ENCODE results near the gene KRT27.
"Not testable (repeated sequence)": the region's sequence is repeated elsewhere in the genome, so short reads cannot be mapped to it uniquely, and the experiment has no call there.

KRT27 gene

GRCh38 chr17:40782450-40782849, at the start of gene KRT27:
TSS of gene KRT27 (minus strand) at chr17:40782550. CDS start at chr17:40782493, 57 bp downstream.
- DNase-seq (ENCODE audit: low read depth): no peak

GRCh38 chr17:40830085-40830776, 47.9 kb upstream of the KRT27 start:
- DNase-seq (ENCODE audit: low read depth): no peak

GRCh38 chr17:40828454-40829044, 46.2 kb upstream of the KRT27 start:
- DNase-seq (ENCODE audit: low read depth): no peak

- no peak for DNase-seq (ENCODE audit: low read depth)
Observed at GRCh38 chr17:40827746-40828453, 45.5 kb upstream of the KRT27 start.

GRCh38 chr17:40825599-40825998, 43.2 kb upstream of the KRT27 start:
- DNase-seq (ENCODE audit: low read depth): no peak

- no peak for DNase-seq (ENCODE audit: low read depth)
Observed at GRCh38 chr17:40824015-40824832, 41.9 kb upstream of the KRT27 start.

GRCh38 chr17:40822132-40822812, 39.9 kb upstream of the KRT27 start, which contains the start of gene KRT10:
TSS of gene KRT10 (minus strand) at chr17:40822614. CDS start at chr17:40822585, 29 bp downstream.
- no peak for DNase-seq (ENCODE audit: low read depth)

GRCh38 chr17:40821536-40821935, 39.2 kb upstream of the KRT27 start:
- DNase-seq (ENCODE audit: low read depth): no peak

- DNase-seq (ENCODE audit: low read depth): no peak
Observed at GRCh38 chr17:40820228-40820838, 38.0 kb upstream of the KRT27 start.

GRCh38 chr17:40819528-40820125, 37.3 kb upstream of the KRT27 start:
- no peak for DNase-seq (ENCODE audit: low read depth)

GRCh38 chr17:40818733-40819527, 36.6 kb upstream of the KRT27 start:
- DNase-seq (ENCODE audit: low read depth): peak; percentile 74

GRCh38 chr17:40818343-40818732, 36.0 kb upstream of the KRT27 start:
- DNase-seq (ENCODE audit: low read depth): no peak

GRCh38 chr17:40817103-40817682, 34.8 kb upstream of the KRT27 start:
- no peak for DNase-seq (ENCODE audit: low read depth)

GRCh38 chr17:40816569-40816968, 34.2 kb upstream of the KRT27 start:
- no peak for DNase-seq (ENCODE audit: low read depth)

- no peak for DNase-seq (ENCODE audit: low read depth)
Observed at GRCh38 chr17:40815381-40815780, 33.0 kb upstream of the KRT27 start.

GRCh38 chr17:40814657-40815056, 32.3 kb upstream of the KRT27 start:
- not testable (repeated sequence) for DNase-seq (ENCODE audit: low read depth)

- DNase-seq (ENCODE audit: low read depth): no peak
Observed at GRCh38 chr17:40813804-40814203, 31.5 kb upstream of the KRT27 start.

GRCh38 chr17:40812639-40813038, 30.3 kb upstream of the KRT27 start:
- no peak for DNase-seq (ENCODE audit: low read depth)

- DNase-seq (ENCODE audit: low read depth): no peak
Observed at GRCh38 chr17:40810494-40810893, 28.1 kb upstream of the KRT27 start.

All from activated gamma-delta T cell treated with anti-CD3 and anti-CD28 coated beads, Interleukin-2, amount 50 U/mL, for 16 hours (primary cell).